Endothelial cell of umbilical vein (primary cell): ENCODE results near the gene PCTP.

Experiments
- POLR2A ChIP-seq: IDR thresholded peaks from 2 replicates; pipeline ENCODE4 v1.6.1; 2012; ENCODE audit warnings: low read depth, mild to moderate bottlenecking, control low read depth, low read length
- POLR2AphosphoS5 ChIP-seq: IDR thresholded peaks from 2 replicates; pipeline ENCODE4 v1.6.1; 2012; ENCODE audit warnings: low read depth, mild to moderate bottlenecking, control low read depth, low read length, moderate library complexity; ENCODE audit not compliant: insufficient read depth
- TF ChIP-seq, protein P1 (sequence below), 2 donors: IDR thresholded peaks; 1 replicate in 1 of 2; 2 replicates in 1 of 2; pipeline ENCODE4 v1.5.1; 2011; ENCODE audit warnings: low read length in 2 of 2, mild to moderate bottlenecking in 2 of 2, moderate library complexity in 2 of 2, control low read depth in 1 of 2, inconsistent platforms in 1 of 2, low read depth in 1 of 2; ENCODE audit not compliant: insufficient read depth in 1 of 2; ENCODE audit errors: extremely low read depth in 1 of 2

DNA sequence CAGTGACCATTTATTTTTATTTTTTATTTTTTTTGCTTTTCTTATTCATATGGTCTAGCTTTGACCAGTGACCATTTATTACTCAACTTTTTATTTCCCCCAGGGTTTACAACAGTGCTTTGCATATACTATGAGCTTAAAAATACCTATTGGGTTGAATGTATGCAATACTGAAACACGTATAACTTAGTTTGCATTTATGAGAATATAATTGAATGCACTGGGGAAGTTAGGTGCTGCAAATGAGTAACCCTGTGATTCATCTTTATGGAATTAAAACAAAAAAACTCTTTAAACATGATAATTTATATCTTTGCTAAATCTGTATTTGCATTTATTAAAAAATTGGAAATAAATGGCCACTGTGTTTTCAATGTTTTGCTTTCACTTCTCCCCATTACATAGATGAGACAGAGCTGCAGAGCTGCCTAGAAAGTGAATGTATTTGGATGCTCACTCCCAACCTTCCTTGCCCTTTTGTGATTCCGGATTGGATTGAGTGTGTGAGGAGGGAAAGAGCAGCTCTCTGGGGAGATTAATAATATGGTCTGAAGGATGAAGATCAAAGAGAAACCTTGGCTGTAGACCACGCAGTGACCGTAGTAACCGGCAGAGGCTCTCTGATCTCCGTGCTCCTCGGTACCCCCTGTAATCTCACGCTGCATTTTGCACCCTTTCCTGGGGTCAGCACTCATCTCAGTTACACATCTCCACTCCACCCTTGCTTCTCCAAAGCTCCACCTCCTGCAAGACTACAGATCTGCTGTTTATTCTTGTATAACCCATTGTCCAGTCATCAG lies 42.5 kb upstream of the PCTP start:
- TF ChIP-seq POLR2AphosphoS5 (no peak), POLR2A (no peak)
- TF ChIP-seq, protein P1, sequence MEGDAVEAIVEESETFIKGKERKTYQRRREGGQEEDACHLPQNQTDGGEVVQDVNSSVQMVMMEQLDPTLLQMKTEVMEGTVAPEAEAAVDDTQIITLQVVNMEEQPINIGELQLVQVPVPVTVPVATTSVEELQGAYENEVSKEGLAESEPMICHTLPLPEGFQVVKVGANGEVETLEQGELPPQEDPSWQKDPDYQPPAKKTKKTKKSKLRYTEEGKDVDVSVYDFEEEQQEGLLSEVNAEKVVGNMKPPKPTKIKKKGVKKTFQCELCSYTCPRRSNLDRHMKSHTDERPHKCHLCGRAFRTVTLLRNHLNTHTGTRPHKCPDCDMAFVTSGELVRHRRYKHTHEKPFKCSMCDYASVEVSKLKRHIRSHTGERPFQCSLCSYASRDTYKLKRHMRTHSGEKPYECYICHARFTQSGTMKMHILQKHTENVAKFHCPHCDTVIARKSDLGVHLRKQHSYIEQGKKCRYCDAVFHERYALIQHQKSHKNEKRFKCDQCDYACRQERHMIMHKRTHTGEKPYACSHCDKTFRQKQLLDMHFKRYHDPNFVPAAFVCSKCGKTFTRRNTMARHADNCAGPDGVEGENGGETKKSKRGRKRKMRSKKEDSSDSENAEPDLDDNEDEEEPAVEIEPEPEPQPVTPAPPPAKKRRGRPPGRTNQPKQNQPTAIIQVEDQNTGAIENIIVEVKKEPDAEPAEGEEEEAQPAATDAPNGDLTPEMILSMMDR (IDR thresholded peaks at IDR 0.05; ENCODE audit: extremely low read depth in 1 of 2, insufficient read depth in 1 of 2, low read depth in 1 of 2, low read length in 2 of 2), result no peak
